ENCODE results near the gene PTPRK. TPM values are rescaled to one million over a fixed set of nuclear protein-coding genes. Genes with fewer than 3 reads are reported as not detected.

The PTPRK gene
- total and polyA plus RNA-seq, 9 of the 15 experiments (the other 6 are each of a cell fraction or from before 2014, with no cell fraction given): 0.04 to 0.51 TPM; not detected in 7

- Histone ChIP-seq H3K27me3 (ENCODE audit: control insufficient read depth in 2 of 2, insufficient read depth in 2 of 2, low read length in 2 of 2) (no peaks in the 10 kb centered on the region), H2AFZ (ENCODE audit: low read depth, low read length) (no peak overlapping the region), H3K9me3 (replicated peaks; ENCODE audit: control insufficient read depth, insufficient read depth, low read depth, low read length) (no peaks in the 10 kb centered on the region), H3K4me2 (ENCODE audit: insufficient read depth, low read length) (no peak overlapping the region), H3K79me2 (ENCODE audit: control insufficient read depth, insufficient read depth, low read length) (no peaks in the 10 kb centered on the region), H3K4me3 (no peak overlapping the region), H3K9me1 (ENCODE audit: control insufficient read depth, insufficient read depth, low read length) (no peaks in the 10 kb centered on the region), H3K27ac (ENCODE audit: extremely low read depth, low read depth, low read length) (no peak overlapping the region), H4K20me1 (replicated peaks; ENCODE audit: control insufficient read depth, insufficient read depth, low read length) (no peaks in the 10 kb centered on the region), H3K9ac (ENCODE audit: insufficient read depth in 1 of 2, low read depth in 2 of 2, low read length in 2 of 2) (no peak overlapping the region), H3K36me3 (ENCODE audit: control insufficient read depth, insufficient read depth, low read length) (no peaks in the 10 kb centered on the region), H3K4me1 (replicated peaks in 1 of 2; ENCODE audit: control insufficient read depth in 2 of 2, insufficient read depth in 2 of 2, low read length in 2 of 2) (no peaks in the 10 kb centered on the region)
- FAIRE-seq (no peak), ATAC-seq (no peak), DNase-seq (ENCODE audit: extremely low read depth in 1 of 4, low spot score in 3 of 4) (no peak)
- WGBS (ENCODE audit: insufficient coverage, low coverage, missing lambda C conversion rate): 0% methylated on average over 1 of the region's 1 CpG
- intact Hi-C loops (cut with micrococcal nuclease) (no loop called here), in situ Hi-C loops (cut with MboI) (no loop called here)
- POLR2A ChIA-PET: no interaction called here
- CTCF ChIA-PET (ENCODE audit: low intra/inter-chr PET ratio): no interaction called here
- BruUV-seq (replicated peaks): no TSS peak
- TF ChIP-seq ZNF384 (IDR thresholded peaks at IDR 0.05; ENCODE audit: low read depth, low read length) (no peak), SMARCA4 (IDR thresholded peaks at IDR 0.05) (no peak), HCFC1 (IDR thresholded peaks at IDR 0.05; ENCODE audit: low read depth, low read length) (no peak), ZNF121 (CRISPR knock-in tag; conservative IDR thresholded peaks at IDR 0.05) (no peak), SNAPC5 (CRISPR knock-in tag; IDR thresholded peaks at IDR 0.05) (no peak), KHSRP (IDR thresholded peaks at IDR 0.05) (no peak), TAF1 (IDR thresholded peaks at IDR 0.05; ENCODE audit: control insufficient read depth, extremely low read depth, insufficient read depth, low read length, severe bottlenecking) (no peak), TCF15 (CRISPR knock-in tag; IDR thresholded peaks at IDR 0.05) (no peak), NFE2 (IDR thresholded peaks at IDR 0.05; ENCODE audit: low read depth) (no peak), NCOA1 (IDR thresholded peaks at IDR 0.05; ENCODE audit: low read depth) (no peak), ZNF512 (tag; IDR thresholded peaks at IDR 0.05) (no peak), ZNF23 (CRISPR knock-in tag; IDR thresholded peaks at IDR 0.05) (no peak), HDAC6 (IDR thresholded peaks at IDR 0.05; ENCODE audit: low read depth, low read length) (no peak)
Measured at GRCh38 chr6:128149796-128150195, 370.6 kb downstream of the PTPRK start.

Data from K562 (cell line).